ENCODE data around the gene MMP24OS. TPM values are rescaled to one million over a fixed set of nuclear protein-coding genes. Genes with fewer than 3 reads are reported as not detected.

MMP24OS gene
- total and polyA plus RNA-seq, 2 experiments from 2014 or later: 19.0 to 58.5 TPM

DNA sequence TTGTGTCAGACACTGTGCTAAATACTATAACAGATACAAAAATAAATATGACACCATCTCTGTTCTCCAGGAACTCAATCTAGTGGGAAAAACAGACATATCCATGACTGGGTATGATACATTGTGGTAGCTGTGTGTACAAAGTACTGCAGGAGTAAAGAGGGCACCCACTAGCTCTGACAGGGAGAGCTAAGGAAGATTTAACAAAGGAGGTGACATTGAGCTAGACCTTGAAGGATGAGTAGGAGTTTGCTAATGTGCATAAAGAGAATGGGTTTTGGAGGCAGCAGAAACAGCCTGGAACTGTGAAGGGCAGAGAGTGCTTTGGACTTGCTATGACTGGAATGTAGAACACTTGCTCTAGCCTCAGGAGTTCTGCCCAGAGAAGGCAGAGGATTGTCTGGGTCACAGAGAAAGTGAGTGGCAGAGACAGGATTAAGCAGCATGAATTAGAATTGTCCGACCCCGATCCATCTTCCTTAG, 37.1 kb downstream of the MMP24OS start:
- H2AFZ ChIP-seq: no peak overlapping the region
- H3K27me3 ChIP-seq: no peaks in the 10 kb centered on the region
- H3K36me3 ChIP-seq (replicated peaks; ENCODE audit: insufficient read depth, low read depth): no peaks in the 10 kb centered on the region
- H3K9me3 ChIP-seq (ENCODE audit: low read depth): no peaks in the 10 kb centered on the region
- no peaks in the 10 kb centered on the region for H4K20me1 ChIP-seq (ENCODE audit: insufficient read depth, poor library complexity, severe bottlenecking)
- no peaks in the 10 kb centered on the region for H3K4me1 ChIP-seq (ENCODE audit: insufficient read depth)
- H3K9me2 ChIP-seq (replicated peaks; ENCODE audit: insufficient read depth): no peaks in the 10 kb centered on the region
- no peak overlapping the region for H3K27ac ChIP-seq
- H3K4me3 ChIP-seq: no peak overlapping the region
- no peak overlapping the region for H3K4me2 ChIP-seq
- no peaks in the 10 kb centered on the region for H3K79me2 ChIP-seq
- no peak for TF ChIP-seq EZH2phosphoT487 (IDR thresholded peaks at IDR 0.05; ENCODE audit: low read depth, severe bottlenecking, unreplicated experiment)
- TF ChIP-seq EZH2 (IDR thresholded peaks at IDR 0.05; ENCODE audit: borderline replicate concordance): no peak
- TF ChIP-seq, protein P1, sequence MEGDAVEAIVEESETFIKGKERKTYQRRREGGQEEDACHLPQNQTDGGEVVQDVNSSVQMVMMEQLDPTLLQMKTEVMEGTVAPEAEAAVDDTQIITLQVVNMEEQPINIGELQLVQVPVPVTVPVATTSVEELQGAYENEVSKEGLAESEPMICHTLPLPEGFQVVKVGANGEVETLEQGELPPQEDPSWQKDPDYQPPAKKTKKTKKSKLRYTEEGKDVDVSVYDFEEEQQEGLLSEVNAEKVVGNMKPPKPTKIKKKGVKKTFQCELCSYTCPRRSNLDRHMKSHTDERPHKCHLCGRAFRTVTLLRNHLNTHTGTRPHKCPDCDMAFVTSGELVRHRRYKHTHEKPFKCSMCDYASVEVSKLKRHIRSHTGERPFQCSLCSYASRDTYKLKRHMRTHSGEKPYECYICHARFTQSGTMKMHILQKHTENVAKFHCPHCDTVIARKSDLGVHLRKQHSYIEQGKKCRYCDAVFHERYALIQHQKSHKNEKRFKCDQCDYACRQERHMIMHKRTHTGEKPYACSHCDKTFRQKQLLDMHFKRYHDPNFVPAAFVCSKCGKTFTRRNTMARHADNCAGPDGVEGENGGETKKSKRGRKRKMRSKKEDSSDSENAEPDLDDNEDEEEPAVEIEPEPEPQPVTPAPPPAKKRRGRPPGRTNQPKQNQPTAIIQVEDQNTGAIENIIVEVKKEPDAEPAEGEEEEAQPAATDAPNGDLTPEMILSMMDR (IDR thresholded peaks at IDR 0.05; ENCODE audit: poor library complexity): no peak
- WGBS (ENCODE audit: low lambda C conversion rate, missing lambda C conversion rate): 75% methylated on average over 2 of the region's 2 CpGs
- DNase-seq (ENCODE audit: low spot score): no peak

DNA sequence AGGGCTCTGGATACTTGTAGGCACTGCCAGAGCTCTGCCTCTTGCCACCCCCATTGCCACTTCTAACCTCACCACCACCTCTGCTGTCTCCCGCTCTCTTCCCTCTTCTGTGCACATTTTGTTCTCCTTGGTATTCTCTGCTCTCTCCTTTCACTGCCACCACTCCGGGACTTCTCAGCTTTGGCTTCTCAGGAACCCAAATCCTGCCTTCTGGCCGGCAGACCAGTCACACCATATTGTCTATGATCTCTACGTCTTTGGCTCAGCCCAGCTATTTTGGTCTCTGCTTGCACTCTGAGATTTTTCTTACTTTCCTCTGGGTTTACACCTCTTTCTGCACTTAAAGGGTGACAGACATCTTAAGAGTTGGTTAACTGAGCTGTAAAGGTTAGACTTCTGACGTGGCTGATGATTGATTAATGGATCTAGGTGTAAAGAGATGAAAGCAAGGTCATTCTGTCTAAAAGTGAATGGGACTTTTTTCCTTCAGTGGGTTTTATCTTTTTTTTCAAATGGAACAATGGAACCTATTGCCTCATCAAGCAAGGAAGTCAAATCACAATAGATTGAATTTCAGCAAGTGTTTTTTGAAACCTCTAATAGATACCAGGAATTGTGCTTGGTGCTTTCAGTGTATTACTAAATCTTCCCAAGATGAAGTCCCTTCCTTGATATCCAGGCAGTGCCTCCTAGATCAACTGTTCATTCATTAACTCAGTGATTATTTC, 37.7 kb downstream of the MMP24OS start:
- H3K36me3 ChIP-seq (replicated peaks; ENCODE audit: insufficient read depth, low read depth): no peaks in the 10 kb centered on the region
- no peaks in the 10 kb centered on the region for H4K20me1 ChIP-seq (ENCODE audit: insufficient read depth, poor library complexity, severe bottlenecking)
- no peak overlapping the region for H3K4me3 ChIP-seq
- H2AFZ ChIP-seq: no peak overlapping the region
- H3K4me2 ChIP-seq: no peak overlapping the region
- no peaks in the 10 kb centered on the region for H3K4me1 ChIP-seq (ENCODE audit: insufficient read depth)
- WGBS (ENCODE audit: low lambda C conversion rate, missing lambda C conversion rate): 55% methylated on average over 5 of the region's 5 CpGs
- no peaks in the 10 kb centered on the region for H3K9me3 ChIP-seq (ENCODE audit: low read depth)
- no peak for TF ChIP-seq EZH2 (IDR thresholded peaks at IDR 0.05; ENCODE audit: borderline replicate concordance)
- TF ChIP-seq, protein P1 (IDR thresholded peaks at IDR 0.05; ENCODE audit: poor library complexity): no peak
- TF ChIP-seq EZH2phosphoT487 (IDR thresholded peaks at IDR 0.05; ENCODE audit: low read depth, severe bottlenecking, unreplicated experiment): no peak
- H3K79me2 ChIP-seq: no peaks in the 10 kb centered on the region
- DNase-seq (ENCODE audit: low spot score): no peak
- H3K27ac ChIP-seq: no peak overlapping the region
- no peaks in the 10 kb centered on the region for H3K9me2 ChIP-seq (replicated peaks; ENCODE audit: insufficient read depth)
- H3K27me3 ChIP-seq: no peaks in the 10 kb centered on the region

DNA sequence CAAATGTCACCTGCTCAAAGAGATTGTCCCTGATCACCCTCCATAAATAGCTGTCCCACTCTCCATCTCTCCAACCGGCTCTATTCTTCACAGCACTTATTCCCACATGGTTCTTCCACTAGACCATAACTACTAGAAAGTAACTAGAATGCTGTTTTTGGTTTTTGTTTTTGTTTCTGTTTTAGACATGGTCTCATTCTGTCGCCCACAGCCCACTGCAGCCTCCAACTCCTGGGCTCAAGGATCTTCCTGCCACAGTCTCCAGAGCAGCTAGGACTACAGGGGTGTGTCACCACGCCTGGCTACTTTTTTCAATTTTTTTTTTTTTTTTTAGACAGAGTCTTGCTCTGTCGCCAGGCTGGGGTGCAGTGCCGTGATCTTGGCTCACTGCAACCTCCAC, 39.2 kb downstream of the MMP24OS start:
- Histone ChIP-seq H3K4me2 (no peak overlapping the region), H3K79me2 (no peaks in the 10 kb centered on the region), H2AFZ (no peak overlapping the region), H3K27me3 (no peaks in the 10 kb centered on the region), H4K20me1 (ENCODE audit: insufficient read depth, poor library complexity, severe bottlenecking) (no peaks in the 10 kb centered on the region), H3K9me2 (replicated peaks; ENCODE audit: insufficient read depth) (no peaks in the 10 kb centered on the region), H3K4me1 (ENCODE audit: insufficient read depth) (no peaks in the 10 kb centered on the region), H3K4me3 (no peak overlapping the region), H3K36me3 (replicated peaks; ENCODE audit: insufficient read depth, low read depth) (no peaks in the 10 kb centered on the region), H3K27ac (no peak overlapping the region), H3K9me3 (ENCODE audit: low read depth) (no peaks in the 10 kb centered on the region)
- TF ChIP-seq EZH2 (IDR thresholded peaks at IDR 0.05; ENCODE audit: borderline replicate concordance) (no peak), EZH2phosphoT487 (IDR thresholded peaks at IDR 0.05; ENCODE audit: low read depth, severe bottlenecking, unreplicated experiment) (no peak)
- WGBS (ENCODE audit: low lambda C conversion rate, missing lambda C conversion rate): 80% methylated on average over 5 of the region's 5 CpGs
- DNase-seq (ENCODE audit: low spot score): no peak

DNA sequence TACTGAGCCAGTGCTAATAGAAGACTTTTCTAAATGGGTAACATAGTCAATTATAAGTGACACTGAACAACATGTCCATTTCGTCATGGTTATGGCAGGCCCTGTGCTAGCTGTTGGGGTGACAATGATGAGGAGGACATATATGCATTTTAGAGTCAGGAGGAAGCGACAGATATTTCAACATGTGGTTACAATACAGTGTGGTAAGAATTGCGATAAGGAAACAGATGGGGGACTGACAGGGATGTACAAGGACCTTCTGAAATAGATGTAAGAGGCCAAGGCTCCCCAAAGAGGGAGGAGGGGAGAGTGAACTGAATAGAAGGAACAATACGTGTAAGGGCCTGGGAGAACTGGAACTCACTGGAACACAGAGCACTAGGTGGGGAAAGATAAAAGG, 39.8 kb downstream of the MMP24OS start:
- no peaks in the 10 kb centered on the region for H3K4me1 ChIP-seq (ENCODE audit: insufficient read depth)

More for the DNA sequence above, 39.8 kb downstream of the MMP24OS start:
- Histone ChIP-seq H3K4me3 (no peak overlapping the region), H3K9me2 (replicated peaks; ENCODE audit: insufficient read depth) (no peaks in the 10 kb centered on the region), H3K79me2 (no peaks in the 10 kb centered on the region), H3K36me3 (replicated peaks; ENCODE audit: insufficient read depth, low read depth) (no peaks in the 10 kb centered on the region), H3K9me3 (ENCODE audit: low read depth) (no peaks in the 10 kb centered on the region), H2AFZ (no peak overlapping the region), H3K4me2 (no peak overlapping the region), H4K20me1 (ENCODE audit: insufficient read depth, poor library complexity, severe bottlenecking) (no peaks in the 10 kb centered on the region), H3K27ac (no peak overlapping the region), H3K27me3 (no peaks in the 10 kb centered on the region)
- DNase-seq (ENCODE audit: low spot score): no peak
- 85% methylated on average over 4 of the region's 4 CpGs for WGBS (ENCODE audit: low lambda C conversion rate, missing lambda C conversion rate)
- TF ChIP-seq EZH2phosphoT487 (IDR thresholded peaks at IDR 0.05; ENCODE audit: low read depth, severe bottlenecking, unreplicated experiment): no peak
- TF ChIP-seq EZH2 (IDR thresholded peaks at IDR 0.05; ENCODE audit: borderline replicate concordance): no peak
- TF ChIP-seq, protein P1 (IDR thresholded peaks at IDR 0.05; ENCODE audit: poor library complexity): no peak
